CD14-positive monocyte (primary cell): ENCODE measurements around the gene ZNF423. TPM values are rescaled to one million over a fixed set of nuclear protein-coding genes. Genes with fewer than 3 reads are reported as not detected.

Experiments
- DNase-seq, 3 donors: peaks; one replicate each; pipeline ENCODE4 v3.0.0-alpha.2; 2011 to 2022
- H2AFZ ChIP-seq: 2 replicates; pipeline ENCODE4 v1.6.0; 2012; ENCODE audit warnings: mild to moderate bottlenecking, low read depth, low read length, inconsistent platforms; ENCODE audit not compliant: insufficient read depth, poor library complexity, severe bottlenecking
- H3K27ac ChIP-seq, 2 donors: 1 replicate in 1 of 2; 2 replicates in 1 of 2; pipeline ENCODE4 v1.5.1; 2012 to 2013; ENCODE audit warnings: low read length in 2 of 2, control low read depth in 1 of 2, inconsistent platforms in 1 of 2, low read depth in 1 of 2, mild to moderate bottlenecking in 1 of 2
- H3K27me3 ChIP-seq, 2 donors: one replicate each; pipeline versions ENCODE4 v1.6.0 to v1.6.1; 2011 to 2013; ENCODE audit warnings: low read length in 2 of 2; ENCODE audit not compliant: control insufficient read depth in 2 of 2, insufficient read depth in 2 of 2
- H3K36me3 ChIP-seq, 2 donors: replicated peaks in 1 of 2; 1 replicate in 1 of 2; 2 replicates in 1 of 2; pipeline versions ENCODE4 v1.5.1 to v1.6.1; 2012 to 2013; ENCODE audit warnings: low read length in 2 of 2, control low read depth in 1 of 2, inconsistent platforms in 1 of 2, mild to moderate bottlenecking in 1 of 2; ENCODE audit not compliant: insufficient read depth in 2 of 2, control insufficient read depth in 1 of 2
- H3K4me1 ChIP-seq, 2 donors: 1 replicate in 1 of 2; 2 replicates in 1 of 2; pipeline versions ENCODE4 v1.5.1 to v1.6.1; 2012 to 2013; ENCODE audit warnings: low read length in 2 of 2, control low read depth in 1 of 2, inconsistent platforms in 1 of 2, mild to moderate bottlenecking in 1 of 2, moderate library complexity in 1 of 2; ENCODE audit not compliant: insufficient read depth in 2 of 2, control insufficient read depth in 1 of 2
- H3K4me2 ChIP-seq: replicated peaks from 2 replicates; pipeline ENCODE3; 2012; ENCODE audit warnings: low read length, moderate library complexity, mild to moderate bottlenecking; ENCODE audit not compliant: poor library complexity, severe bottlenecking; ENCODE audit errors: extremely low read depth
- H3K4me3 ChIP-seq, 3 experiments: fragments of 200-600 bp in 1 of 3; sonication (generic) in 1 of 3; replicated peaks in 1 of 3; 1 replicate in 2 of 3; 2 replicates in 1 of 3; pipeline ENCODE4 v1.5.1; 2011 to 2013; ENCODE audit warnings: low read length in 3 of 3, mild to moderate bottlenecking in 3 of 3, control low read depth in 2 of 3, low read depth in 2 of 3, inconsistent platforms in 1 of 3, moderate library complexity in 1 of 3
- H3K79me2 ChIP-seq: 2 replicates; pipeline ENCODE4 v1.6.0; 2012; ENCODE audit warnings: mild to moderate bottlenecking, control low read depth, inconsistent platforms, low read length, moderate library complexity; ENCODE audit not compliant: insufficient read depth
- H3K9ac ChIP-seq: 2 replicates; pipeline ENCODE4 v1.6.0; 2017; ENCODE audit warnings: low read length, mild to moderate bottlenecking; ENCODE audit not compliant: insufficient read depth, poor library complexity, severe bottlenecking
- H3K9me3 ChIP-seq, 2 donors: replicated peaks in 1 of 2; 1 replicate in 1 of 2; 2 replicates in 1 of 2; pipeline versions ENCODE4 v1.5.1 to v1.6.1; 2012 to 2013; ENCODE audit warnings: low read length in 2 of 2, control low read depth in 1 of 2; ENCODE audit not compliant: control insufficient read depth in 1 of 2, insufficient read depth in 1 of 2
- H4K20me1 ChIP-seq: 2 replicates; pipeline ENCODE4 v1.6.0; 2012; ENCODE audit warnings: mild to moderate bottlenecking, low read length, control low read depth, moderate library complexity; ENCODE audit not compliant: insufficient read depth
- H3K27ac Mint-ChIP-seq, 7 donors: one replicate each; pipeline ENCODE4 v1.8.0; 2020; ENCODE audit warnings: mild to moderate bottlenecking in 7 of 7, mixed read lengths in 7 of 7, moderate library complexity in 6 of 7, inconsistent platforms in 2 of 7
- H3K27me3 Mint-ChIP-seq, 3 donors: one replicate each; pipeline ENCODE4 v1.8.0; 2021 to 2022; ENCODE audit warnings: low read depth in 3 of 3, mild to moderate bottlenecking in 3 of 3, mixed read lengths in 3 of 3, moderate library complexity in 3 of 3, inconsistent platforms in 1 of 3
- H3K36me3 Mint-ChIP-seq, 2 donors: one replicate each; pipeline ENCODE4 v1.8.0; 2020; ENCODE audit warnings: mixed read lengths in 2 of 2, inconsistent platforms in 1 of 2, mild to moderate bottlenecking in 1 of 2
- H3K4me1 Mint-ChIP-seq: one replicate; pipeline ENCODE4 v1.8.0; 2020; ENCODE audit warnings: mild to moderate bottlenecking, mixed read lengths
- H3K4me3 Mint-ChIP-seq, 2 donors: one replicate each; pipeline ENCODE4 v1.8.0; 2020; ENCODE audit warnings: mild to moderate bottlenecking in 2 of 2, mixed read lengths in 2 of 2, moderate library complexity in 1 of 2
- H3K9me3 Mint-ChIP-seq, 7 donors: one replicate each; pipeline ENCODE4 v1.8.0; 2020 to 2022; ENCODE audit warnings: mixed read lengths in 7 of 7, mild to moderate bottlenecking in 6 of 7, moderate library complexity in 6 of 7, inconsistent platforms in 2 of 7
- CTCF ChIP-seq: fragments of 200-600 bp; IDR thresholded peaks from one replicate; pipeline ENCODE4 v1.8.0; 2022; ENCODE audit warnings: antibody characterized with exemption, mild to moderate bottlenecking
- WGBS: methylation state at CpG from one replicate; pipeline ENCODE4 v1.1.5; 2013; ENCODE audit warnings: missing lambda C conversion rate; ENCODE audit not compliant: insufficient coverage; 5-methylcytosine and 5-hydroxymethylcytosine counted together
- intact Hi-C, 2 donors: fragments of 100-400 bp; cut with micrococcal nuclease; formaldehyde crosslinking; loops; one replicate each; pipeline versions ENCODE4 v1.15.0 to v1.15.1; 2023
- polyA plus RNA-seq, 3 donors: library from polyadenylated mRNA; depleted of rRNA in 1 of 3; unstranded in 2 of 3; stranded (reverse) in 1 of 3; fragments of 300-500 nt in 2 of 3; fragments of >200 nt in 1 of 3; fragmentation: Illumina TruSeq in 2 of 3; gene quantifications; 1 replicate in 2 of 3; 2 replicates in 1 of 3; pipeline ENCODE4 v1.2.3, GENCODE V29; 2012 to 2021

The ZNF423 gene
- polyA plus RNA-seq, 3 donors = not detected

DNA sequence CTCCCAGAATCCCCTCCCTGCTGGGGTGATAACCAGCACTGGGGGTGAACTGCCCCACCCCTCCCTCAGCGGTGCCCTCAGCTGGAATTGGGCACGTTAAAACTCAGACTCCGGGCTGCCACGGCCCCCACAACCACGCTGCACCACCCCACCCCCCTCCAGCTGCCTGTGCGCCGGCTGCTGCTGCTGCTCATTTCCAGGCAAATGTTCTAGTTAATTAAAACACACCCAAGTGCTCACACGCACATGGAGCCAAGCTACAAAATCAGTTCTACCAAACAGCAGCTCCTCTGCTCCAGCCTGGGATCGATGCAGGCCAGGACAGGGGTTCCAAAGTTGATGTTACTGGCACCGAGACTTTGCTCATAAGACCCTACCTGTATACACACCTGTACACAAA lies 180.5 kb downstream of the ZNF423 start:
- 84% methylated on average over 5 of the region's 10 CpGs for WGBS
- H4K20me1 ChIP-seq = no peaks in the 10 kb centered on the region
- H3K4me3 Mint-ChIP-seq = no peak overlapping the region
- H3K9ac ChIP-seq = no peak overlapping the region
- H3K9me3 Mint-ChIP-seq = peaks cover 0 to 9% (median 4%) of the 10 kb centered on the region in 7 donors
- H3K27ac Mint-ChIP-seq = no peak overlapping the region
- H3K4me1 Mint-ChIP-seq = no peaks in the 10 kb centered on the region
- no peak overlapping the region for H2AFZ ChIP-seq
- H3K4me2 ChIP-seq = no peak overlapping the region
- no peak for TF ChIP-seq CTCF
- no peaks in the 10 kb centered on the region for H3K36me3 ChIP-seq
- no peaks in the 10 kb centered on the region for H3K4me1 ChIP-seq
- H3K27me3 Mint-ChIP-seq = peaks cover 4 to 7% (median 4%) of the 10 kb centered on the region in 3 donors
- H3K36me3 Mint-ChIP-seq = no peaks in the 10 kb centered on the region
- H3K79me2 ChIP-seq = no peaks in the 10 kb centered on the region
- H3K27ac ChIP-seq = no peak overlapping the region
- DNase-seq = no peak
- intact Hi-C loops = no loop called here
- H3K9me3 ChIP-seq = peaks cover 0 to 8% of the 10 kb centered on the region in 2 donors
- H3K4me3 ChIP-seq = no peak overlapping the region
- H3K27me3 ChIP-seq = no peaks in the 10 kb centered on the region

- Mint-ChIP-seq H3K4me3 (no peak overlapping the region), H3K27me3 (peaks cover 4 to 7% (median 4%) of the 10 kb centered on the region in 3 donors), H3K36me3 (no peaks in the 10 kb centered on the region), H3K27ac (no peak overlapping the region), H3K4me1 (no peaks in the 10 kb centered on the region), H3K9me3 (peaks cover 0 to 5% (median 2%) of the 10 kb centered on the region in 7 donors)
- H3K4me2 ChIP-seq = no peak overlapping the region
- no peaks in the 10 kb centered on the region for H3K27me3 ChIP-seq
- no peaks in the 10 kb centered on the region for H3K79me2 ChIP-seq
- H3K27ac ChIP-seq = no peak overlapping the region
- H3K36me3 ChIP-seq = no peaks in the 10 kb centered on the region
- H3K9ac ChIP-seq = no peak overlapping the region
- no peak overlapping the region for H3K4me3 ChIP-seq
- no peak for DNase-seq
- no peak for TF ChIP-seq CTCF
- 83% methylated on average over 1 of the region's 3 CpGs for WGBS
- H2AFZ ChIP-seq = no peak overlapping the region
- H4K20me1 ChIP-seq = no peaks in the 10 kb centered on the region
- intact Hi-C loops = no loop called here
- H3K4me1 ChIP-seq = no peaks in the 10 kb centered on the region
- H3K9me3 ChIP-seq = peaks cover 0 to 4% of the 10 kb centered on the region in 2 donors
Measured at GRCh38 chr16:49674990-49675389, 180.9 kb downstream of the ZNF423 start.
